IPS-15b (cell line): ENCODE results near the gene RBFOX1.

ENCODE experiments used
- H3K27me3 ChIP-seq: one replicate; pipeline ENCODE4 v1.6.1; 2013; ENCODE audit warnings: low read length; ENCODE audit not compliant: control insufficient read depth, insufficient read depth
- H3K36me3 ChIP-seq: one replicate; pipeline ENCODE4 v1.6.1; 2013; ENCODE audit warnings: low read length; ENCODE audit not compliant: control insufficient read depth, insufficient read depth
- H3K4me1 ChIP-seq: one replicate; pipeline ENCODE4 v1.6.1; 2013; ENCODE audit warnings: mild to moderate bottlenecking, low read length; ENCODE audit not compliant: control insufficient read depth, insufficient read depth
- H3K4me3 ChIP-seq: one replicate; pipeline ENCODE4 v1.5.1; 2013; ENCODE audit warnings: low read depth, low read length
- H3K9ac ChIP-seq: one replicate; pipeline ENCODE4 v1.6.1; 2013; ENCODE audit warnings: low read depth, mild to moderate bottlenecking, low read length
- H3K9me3 ChIP-seq: one replicate; pipeline ENCODE4 v1.6.1; 2013; ENCODE audit warnings: mild to moderate bottlenecking, low read length; ENCODE audit not compliant: control insufficient read depth, insufficient read depth

The RBFOX1 gene

DNA sequence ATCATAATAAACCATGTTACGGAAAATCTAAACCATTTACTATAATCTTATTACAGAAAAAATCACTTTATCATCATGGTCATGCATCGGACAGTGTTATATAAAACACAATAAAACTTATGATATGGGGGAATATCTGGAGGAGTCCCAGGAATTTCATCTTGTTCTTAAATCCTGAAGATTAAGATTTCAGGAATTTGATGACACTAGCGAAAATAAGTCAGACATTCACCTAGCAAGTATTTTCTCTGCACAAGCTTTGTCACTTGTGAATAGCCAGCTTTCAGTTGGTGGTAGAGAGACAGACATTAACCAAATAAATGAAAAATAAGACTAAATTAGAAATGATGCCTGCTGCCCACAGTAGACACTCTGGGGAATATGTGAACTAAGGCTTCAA is 410.0 kb downstream of the RBFOX1 start:
- Histone ChIP-seq H3K9ac (no peak overlapping the region), H3K36me3 (no peaks in the 10 kb centered on the region), H3K4me1 (no peaks in the 10 kb centered on the region), H3K27me3 (no peaks in the 10 kb centered on the region), H3K9me3 (no peaks in the 10 kb centered on the region), H3K4me3 (no peak overlapping the region)

GRCh38 chr16:7744546-7745264 is 412.1 kb downstream of the RBFOX1 start:
- Histone ChIP-seq H3K36me3 (no peaks in the 10 kb centered on the region), H3K9me3 (no peaks in the 10 kb centered on the region), H3K4me3 (no peak overlapping the region), H3K9ac (no peak overlapping the region), H3K4me1 (no peaks in the 10 kb centered on the region), H3K27me3 (no peaks in the 10 kb centered on the region)

GRCh38 chr16:7745276-7745675 is 412.6 kb downstream of the RBFOX1 start:
- no peak overlapping the region for H3K9ac ChIP-seq
- H3K36me3 ChIP-seq, result no peaks in the 10 kb centered on the region
- H3K4me1 ChIP-seq, result no peaks in the 10 kb centered on the region
- no peaks in the 10 kb centered on the region for H3K27me3 ChIP-seq
- no peaks in the 10 kb centered on the region for H3K9me3 ChIP-seq
- H3K4me3 ChIP-seq, result no peak overlapping the region

DNA sequence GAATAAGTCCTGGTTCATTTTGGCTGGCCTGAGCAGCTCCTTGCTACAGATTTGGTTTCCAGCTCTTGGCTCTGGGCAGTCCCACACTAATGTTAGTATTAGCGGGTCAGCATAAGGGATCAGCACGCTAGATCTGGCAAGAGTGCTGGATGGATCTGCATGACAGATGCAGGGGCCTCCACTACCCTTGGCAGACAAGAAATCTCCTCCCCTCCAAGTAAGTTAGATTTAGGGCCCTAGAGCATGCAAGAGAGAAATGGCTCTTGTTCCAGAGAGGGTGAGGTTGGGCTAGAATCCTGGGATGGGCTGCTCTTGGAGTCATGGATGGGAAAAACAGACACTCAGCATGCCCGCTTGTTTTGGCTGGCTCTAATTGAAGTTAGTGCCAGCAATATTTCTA is 414.3 kb downstream of the RBFOX1 start:
- Histone ChIP-seq H3K9me3 (no peaks in the 10 kb centered on the region), H3K4me1 (no peaks in the 10 kb centered on the region), H3K4me3 (no peak overlapping the region), H3K36me3 (no peaks in the 10 kb centered on the region), H3K27me3 (no peaks in the 10 kb centered on the region), H3K9ac (no peak overlapping the region)

- Histone ChIP-seq H3K27me3 (no peaks in the 10 kb centered on the region), H3K9ac (no peak overlapping the region), H3K4me1 (no peaks in the 10 kb centered on the region)
Measured at GRCh38 chr16:7748522-7748921, 415.9 kb downstream of the RBFOX1 start.

DNA sequence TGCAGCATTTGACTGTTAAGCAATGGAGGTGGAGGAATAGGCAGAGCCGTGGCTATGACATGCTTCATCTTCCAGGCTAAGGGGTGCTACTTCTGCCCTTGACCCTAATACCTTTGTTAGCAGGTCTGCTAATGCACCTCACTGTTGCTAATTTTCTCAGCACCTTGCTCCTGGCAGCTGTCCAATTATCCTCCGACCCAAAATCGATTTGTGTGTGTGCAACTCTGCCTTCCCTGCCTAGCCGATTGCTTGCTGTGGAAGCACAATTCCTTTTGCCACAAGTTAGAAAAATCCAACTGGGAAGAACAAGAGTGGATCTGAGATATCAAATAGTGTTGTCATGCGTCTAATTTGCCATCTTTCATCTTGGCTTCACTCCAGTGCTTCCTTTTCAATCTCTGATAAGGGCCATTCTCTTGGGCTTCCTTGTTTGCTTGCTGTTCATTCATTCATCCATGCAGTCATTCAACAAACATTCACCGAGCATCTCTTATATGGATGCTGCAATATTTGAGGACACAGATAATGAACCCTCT is 422.8 kb downstream of the RBFOX1 start:
- H3K9me3 ChIP-seq, result no peaks in the 10 kb centered on the region
- H3K27me3 ChIP-seq, result no peaks in the 10 kb centered on the region
- H3K36me3 ChIP-seq, result no peaks in the 10 kb centered on the region
- H3K4me1 ChIP-seq, result peaks cover 7% of the 10 kb centered on the region
- H3K9ac ChIP-seq, result no peak overlapping the region
- H3K4me3 ChIP-seq, result no peak overlapping the region

More at GRCh38 chr16:7748522-7748921, 415.9 kb downstream of the RBFOX1 start:
- no peak overlapping the region for H3K4me3 ChIP-seq
- no peaks in the 10 kb centered on the region for H3K9me3 ChIP-seq
- no peaks in the 10 kb centered on the region for H3K36me3 ChIP-seq
